Measurements from ENCODE around the gene A1CF. TPM values are rescaled to one million over a fixed set of nuclear protein-coding genes. Genes with fewer than 3 reads are reported as not detected.
"Not testable (repeated sequence)": the region's sequence is repeated elsewhere in the genome, so short reads cannot be mapped to it uniquely, and the experiment has no call there.

A1CF gene
- polyA plus RNA-seq (ENCODE audit: insufficient read length in 3 of 3) = 1 to 10 TPM; 5.8 to 8.2 (median 6.4) TPM

- no peak for DNase-seq (ENCODE audit: low read depth in 3 of 3, low spot score in 2 of 3)
These were observed at the start of gene A1CF for GRCh38 chr10:50885097-50885859. Gene A1CF (minus strand): TSS chr10:50885627. CDS start chr10:50859940, 25,687 bp downstream.

- DNase-seq (ENCODE audit: low read depth in 3 of 3, low spot score in 2 of 3) = no peak
These were observed 46.6 kb upstream of the A1CF start for GRCh38 chr10:50931948-50932431.

DNA sequence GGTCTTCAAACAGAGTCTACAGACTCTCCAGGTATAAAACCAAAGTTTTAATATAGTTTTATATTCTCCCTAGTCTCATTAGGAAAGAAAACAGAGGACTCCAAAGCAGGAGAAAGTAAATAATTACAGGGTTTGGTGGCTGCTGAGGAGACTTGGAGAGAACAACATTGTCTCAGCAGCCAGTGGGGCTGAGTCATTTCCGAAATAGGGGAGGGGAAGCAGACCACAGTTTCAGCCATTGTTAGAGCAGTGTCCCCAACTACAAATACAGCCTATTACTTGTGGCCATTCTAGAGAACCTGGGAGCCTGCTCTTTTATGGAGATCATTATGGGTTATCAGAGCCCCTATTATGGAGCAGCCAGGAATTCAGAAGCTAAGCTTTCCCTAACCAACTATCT lies 44.2 kb upstream of the A1CF start:
- DNase-seq (ENCODE audit: low read depth in 3 of 3, low spot score in 2 of 3) = no peak

DNA sequence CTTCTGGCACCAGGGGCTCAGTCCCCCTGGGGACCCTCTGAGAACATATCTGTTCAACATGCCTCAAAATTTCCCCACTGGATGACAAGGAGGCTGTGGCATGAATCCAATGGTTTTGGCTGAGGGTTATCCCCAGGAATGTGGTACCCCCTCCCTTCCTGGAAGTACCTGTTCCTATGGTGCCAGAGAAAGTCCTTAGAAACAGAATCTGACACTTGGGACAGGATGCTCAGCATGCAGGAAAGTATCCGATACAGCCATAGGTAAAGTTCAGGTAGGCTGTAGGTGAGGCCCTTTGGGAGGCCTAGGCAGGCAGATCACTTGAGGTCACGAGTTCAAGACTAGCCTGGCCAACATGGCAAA lies 42.7 kb upstream of the A1CF start:
- DNase-seq (ENCODE audit: low read depth in 3 of 3, low spot score in 2 of 3) = no peak

GRCh38 chr10:50927522-50928189 lies 42.2 kb upstream of the A1CF start:
- DNase-seq (ENCODE audit: low read depth in 3 of 3, low spot score in 2 of 3) = no peak

GRCh38 chr10:50923471-50923870 lies 38.0 kb upstream of the A1CF start:
- not testable (repeated sequence) for DNase-seq (ENCODE audit: low read depth in 3 of 3, low spot score in 2 of 3)

- DNase-seq (ENCODE audit: low read depth in 3 of 3, low spot score in 2 of 3) = no peak
These were observed 33.6 kb upstream of the A1CF start for GRCh38 chr10:50919010-50919409.

GRCh38 chr10:50918529-50918928 lies 33.1 kb upstream of the A1CF start:
- no peak for DNase-seq (ENCODE audit: low read depth in 3 of 3, low spot score in 2 of 3)

DNA sequence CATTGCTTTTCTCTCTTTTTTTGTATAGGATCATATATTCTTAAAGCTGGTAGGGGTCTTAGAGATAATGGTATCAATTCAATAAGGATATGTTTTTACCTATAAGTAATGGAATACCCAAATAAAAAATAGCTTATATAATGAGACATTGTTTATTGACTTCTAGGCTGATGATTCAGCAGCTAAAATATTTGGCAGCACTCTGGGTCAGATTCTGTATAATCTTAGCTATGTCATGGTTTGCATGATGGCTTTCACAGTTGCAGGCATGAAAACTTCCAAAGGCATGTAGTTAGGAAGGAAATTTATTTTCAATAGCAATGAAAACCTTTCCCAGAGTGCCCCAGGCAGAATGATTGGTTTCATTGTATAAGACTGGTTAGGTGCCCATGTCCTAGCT lies 32.1 kb upstream of the A1CF start:
- DNase-seq (ENCODE audit: low read depth in 3 of 3, low spot score in 2 of 3) = no peak

- DNase-seq (ENCODE audit: low read depth in 3 of 3, low spot score in 2 of 3) = no peak
These were observed 24.0 kb upstream of the A1CF start for GRCh38 chr10:50909334-50910014.

- no peak for DNase-seq (ENCODE audit: low read depth in 3 of 3, low spot score in 2 of 3)
These were observed 22.9 kb upstream of the A1CF start for GRCh38 chr10:50908366-50908765.

DNA sequence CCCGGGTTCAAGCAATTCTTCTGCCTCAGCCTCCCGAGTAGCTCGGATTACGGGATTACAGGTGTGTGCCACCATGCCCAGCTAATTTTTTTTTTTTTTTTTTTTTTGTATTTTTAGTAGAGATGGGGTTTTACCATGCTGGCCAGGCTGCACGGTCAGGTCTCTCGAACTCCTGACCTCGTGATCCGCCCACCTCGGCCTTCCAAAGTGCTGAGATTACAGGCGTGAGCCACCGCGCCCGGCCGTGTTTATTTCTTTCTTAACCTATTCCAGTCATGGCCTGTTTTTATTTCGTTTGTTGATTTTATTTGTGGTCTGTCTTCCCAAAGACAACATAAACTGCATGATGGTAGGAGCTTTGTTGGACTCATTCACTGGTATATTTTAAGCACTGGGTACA lies 20.4 kb upstream of the A1CF start:
- not testable (repeated sequence) for DNase-seq (ENCODE audit: low read depth in 3 of 3, low spot score in 2 of 3)

DNA sequence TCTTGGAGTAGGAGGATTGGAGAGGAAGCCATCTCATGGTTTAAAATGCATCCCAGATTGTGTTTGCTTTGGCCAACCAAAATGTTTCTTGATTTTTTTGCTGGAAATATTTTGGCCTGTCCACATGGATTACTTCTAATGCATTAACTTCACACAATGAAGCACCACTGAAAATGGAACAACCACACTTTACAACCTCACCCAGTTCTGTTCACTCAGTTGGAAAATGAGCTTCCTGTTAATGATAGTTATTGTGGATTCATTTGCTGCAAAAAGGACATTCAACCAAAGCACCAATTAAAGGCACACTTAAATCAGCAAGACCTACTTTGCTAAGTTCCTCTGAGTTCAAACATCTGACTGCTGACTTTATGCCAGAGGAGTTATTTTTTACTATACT lies 11.3 kb upstream of the A1CF start:
- DNase-seq (ENCODE audit: low read depth in 3 of 3, low spot score in 2 of 3) = no peak

DNA sequence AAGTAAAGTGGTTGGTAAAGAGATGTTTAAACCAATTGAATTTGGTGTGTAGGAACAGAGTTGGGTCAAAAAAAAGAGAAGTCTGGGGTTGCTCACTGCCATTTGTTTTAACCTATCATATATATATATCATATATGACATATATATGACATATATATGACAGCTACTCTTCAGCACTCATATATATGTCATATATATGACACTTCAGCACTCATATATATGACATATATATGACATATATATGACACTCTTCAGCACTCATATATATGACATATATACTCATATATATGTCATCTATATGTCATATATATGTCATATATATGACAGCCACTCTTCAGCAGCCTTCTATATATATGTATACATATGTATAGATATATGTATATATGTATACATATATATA lies 8.9 kb upstream of the A1CF start:
- no peak for DNase-seq (ENCODE audit: low read depth in 3 of 3, low spot score in 2 of 3)

- no peak for DNase-seq (ENCODE audit: low read depth in 3 of 3, low spot score in 2 of 3)
These were observed 7.0 kb upstream of the A1CF start for GRCh38 chr10:50892467-50892866.

- no peak for DNase-seq (ENCODE audit: low read depth in 3 of 3, low spot score in 2 of 3)
These were observed 1.1 kb downstream of the A1CF start for GRCh38 chr10:50884302-50884701.

- no peak for DNase-seq (ENCODE audit: low read depth in 3 of 3, low spot score in 2 of 3)
These were observed 1.8 kb downstream of the A1CF start for GRCh38 chr10:50883629-50884028.

GRCh38 chr10:50882540-50882983 lies 2.9 kb downstream of the A1CF start:
- DNase-seq (ENCODE audit: low read depth in 3 of 3, low spot score in 2 of 3) = no peak

DNA sequence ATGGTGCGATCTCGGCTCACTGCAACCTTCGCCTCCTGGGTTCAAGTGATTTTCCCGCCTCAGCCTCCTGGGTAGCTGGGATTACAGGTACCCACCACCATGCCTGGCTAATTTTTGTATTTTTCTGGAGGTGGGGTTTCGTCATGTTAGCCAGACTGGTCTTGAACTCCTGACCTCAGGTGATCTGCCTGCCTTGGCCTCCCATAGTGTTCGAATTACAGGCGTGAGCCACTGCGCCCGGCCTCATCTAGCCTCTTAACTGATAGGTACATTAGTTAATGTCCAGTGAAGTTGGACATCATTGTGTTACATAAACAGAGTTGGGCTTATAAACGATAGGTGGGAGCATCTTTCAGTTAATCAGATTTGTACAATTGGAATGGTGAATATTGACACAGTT lies 4.4 kb downstream of the A1CF start:
- DNase-seq (ENCODE audit: low read depth in 3 of 3, low spot score in 2 of 3) = not testable (repeated sequence)

DNA sequence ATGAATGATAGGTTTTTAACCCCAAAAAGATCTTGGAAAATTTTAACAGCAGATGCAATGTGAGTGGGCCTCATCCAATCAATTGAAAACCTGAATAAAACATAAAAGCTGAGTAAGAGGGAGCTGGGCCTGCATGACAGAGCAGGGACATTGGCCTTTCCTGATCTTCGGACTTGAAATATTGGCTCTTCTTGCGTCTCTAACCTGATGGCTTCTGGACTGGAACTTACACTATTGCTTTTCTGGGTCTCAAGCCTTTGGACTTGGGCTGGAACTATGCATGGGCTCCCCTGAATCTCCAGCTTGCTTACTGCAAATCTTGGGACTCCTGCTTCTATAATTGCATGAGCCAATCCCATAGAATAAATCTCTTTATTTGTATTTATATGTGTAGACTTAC lies 9.0 kb downstream of the A1CF start:
- DNase-seq (ENCODE audit: low read depth in 3 of 3, low spot score in 2 of 3) = no peak

- DNase-seq (ENCODE audit: low read depth in 3 of 3, low spot score in 2 of 3) = no peak
These were observed 10.7 kb downstream of the A1CF start for GRCh38 chr10:50874723-50875122.

DNA sequence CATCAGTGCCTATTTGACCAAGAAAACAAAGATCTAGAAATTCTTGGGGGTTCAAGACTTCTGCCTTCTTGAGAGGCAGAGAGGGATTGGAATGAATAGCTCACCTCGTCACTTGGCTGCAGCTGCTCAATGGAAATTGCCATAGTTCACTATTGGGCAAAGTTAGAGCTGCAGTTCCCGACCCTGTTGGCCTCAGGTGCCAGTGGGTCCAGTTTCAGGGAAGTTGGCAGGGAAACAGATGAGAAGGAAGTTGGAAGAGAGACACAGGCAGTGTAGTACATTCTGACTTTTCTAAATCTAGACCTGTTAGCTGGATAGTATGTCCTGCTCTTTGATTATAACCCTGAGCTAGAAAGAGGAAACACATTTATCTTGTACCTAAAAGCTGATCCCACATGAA lies 19.1 kb downstream of the A1CF start:
- no peak for DNase-seq (ENCODE audit: low read depth in 3 of 3, low spot score in 2 of 3)
